Mesothelial cell of epicardium (in vitro differentiated cells): ENCODE measurements around the gene ACHE. TPM values are rescaled to one million over a fixed set of nuclear protein-coding genes. Genes with fewer than 3 reads are reported as not detected.
A peak's percentile ranks its signal among the peaks of the same experiment; 100 is the strongest.

Source experiments
- DNase-seq, 2 experiments: peaks; one replicate each; pipeline ENCODE4 v3.0.0; 2021; ENCODE audit warnings: low spot score in 2 of 2; ENCODE audit not compliant: unreplicated experiment in 2 of 2
- H3K27ac Mint-ChIP-seq: 2 replicates; pipeline ENCODE4 v1.8.0; 2021; ENCODE audit warnings: mixed read lengths
- H3K27me3 Mint-ChIP-seq: 2 replicates; pipeline ENCODE4 v1.8.0; 2021; ENCODE audit warnings: low read depth, mixed read lengths
- H3K36me3 Mint-ChIP-seq: 2 replicates; pipeline ENCODE4 v1.8.0; 2021; ENCODE audit warnings: mixed read lengths
- H3K4me1 Mint-ChIP-seq: 2 replicates; pipeline ENCODE4 v1.8.0; 2021; ENCODE audit warnings: mixed read lengths
- H3K4me3 Mint-ChIP-seq: 2 replicates; pipeline ENCODE4 v1.8.0; 2021; ENCODE audit warnings: mild to moderate bottlenecking, moderate library complexity, mixed read lengths
- H3K9me3 Mint-ChIP-seq: 2 replicates; pipeline ENCODE4 v1.8.0; 2021; ENCODE audit warnings: mixed read lengths
- CTCF ChIP-seq: fragments of 200-600 bp; sonication (generic); IDR thresholded peaks from one replicate; pipeline ENCODE4 v1.5.0; 2021; ENCODE audit warnings: antibody characterized with exemption; ENCODE audit not compliant: unreplicated experiment
- total RNA-seq: library from RNA; stranded (reverse); gene quantifications from 3 replicates; pipeline ENCODE4 v1.2.1, GENCODE V29; 2021

The ACHE gene
- total RNA-seq, 1 donor from 2014 or later = 9.6 TPM

DNA sequence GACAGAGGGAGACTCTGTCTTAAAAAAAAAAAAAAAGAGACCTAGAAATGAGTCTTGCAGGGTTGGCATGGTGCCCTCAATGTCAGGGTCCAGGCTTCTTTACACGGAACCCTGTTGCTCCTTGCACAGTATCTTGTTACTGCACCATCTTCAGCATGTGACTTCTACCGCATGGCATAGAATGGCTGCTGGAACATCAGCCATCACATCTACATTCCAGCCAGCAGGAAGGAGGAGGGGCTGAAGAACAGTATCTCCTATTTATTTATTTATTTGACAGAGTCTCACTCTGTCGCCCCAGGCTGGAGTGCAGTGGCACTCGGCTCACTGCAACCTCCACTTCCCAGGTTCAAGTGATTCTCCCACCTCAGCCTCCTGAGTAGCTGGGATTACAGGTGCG lies 3.7 kb upstream of the ACHE start:
- no peak for DNase-seq
- no peaks in the 10 kb centered on the region for H3K9me3 Mint-ChIP-seq
- H3K27ac Mint-ChIP-seq = no peak overlapping the region
- no peaks in the 10 kb centered on the region for H3K36me3 Mint-ChIP-seq
- H3K4me1 Mint-ChIP-seq = peaks cover 10% of the 10 kb centered on the region
- no peak for TF ChIP-seq CTCF
- H3K27me3 Mint-ChIP-seq = peaks cover 22% of the 10 kb centered on the region
- no peak overlapping the region for H3K4me3 Mint-ChIP-seq

GRCh38 chr7:100897772-100898454 lies 2.2 kb upstream of the ACHE start:
- no peak for DNase-seq
- no peaks in the 10 kb centered on the region for H3K36me3 Mint-ChIP-seq
- H3K27me3 Mint-ChIP-seq = peaks cover 22% of the 10 kb centered on the region
- peak overlapping the region; percentile 64 for H3K4me3 Mint-ChIP-seq
- H3K4me1 Mint-ChIP-seq = peaks cover 14% of the 10 kb centered on the region
- TF ChIP-seq CTCF = no peak
- no peaks in the 10 kb centered on the region for H3K9me3 Mint-ChIP-seq
- no peak overlapping the region for H3K27ac Mint-ChIP-seq

DNA sequence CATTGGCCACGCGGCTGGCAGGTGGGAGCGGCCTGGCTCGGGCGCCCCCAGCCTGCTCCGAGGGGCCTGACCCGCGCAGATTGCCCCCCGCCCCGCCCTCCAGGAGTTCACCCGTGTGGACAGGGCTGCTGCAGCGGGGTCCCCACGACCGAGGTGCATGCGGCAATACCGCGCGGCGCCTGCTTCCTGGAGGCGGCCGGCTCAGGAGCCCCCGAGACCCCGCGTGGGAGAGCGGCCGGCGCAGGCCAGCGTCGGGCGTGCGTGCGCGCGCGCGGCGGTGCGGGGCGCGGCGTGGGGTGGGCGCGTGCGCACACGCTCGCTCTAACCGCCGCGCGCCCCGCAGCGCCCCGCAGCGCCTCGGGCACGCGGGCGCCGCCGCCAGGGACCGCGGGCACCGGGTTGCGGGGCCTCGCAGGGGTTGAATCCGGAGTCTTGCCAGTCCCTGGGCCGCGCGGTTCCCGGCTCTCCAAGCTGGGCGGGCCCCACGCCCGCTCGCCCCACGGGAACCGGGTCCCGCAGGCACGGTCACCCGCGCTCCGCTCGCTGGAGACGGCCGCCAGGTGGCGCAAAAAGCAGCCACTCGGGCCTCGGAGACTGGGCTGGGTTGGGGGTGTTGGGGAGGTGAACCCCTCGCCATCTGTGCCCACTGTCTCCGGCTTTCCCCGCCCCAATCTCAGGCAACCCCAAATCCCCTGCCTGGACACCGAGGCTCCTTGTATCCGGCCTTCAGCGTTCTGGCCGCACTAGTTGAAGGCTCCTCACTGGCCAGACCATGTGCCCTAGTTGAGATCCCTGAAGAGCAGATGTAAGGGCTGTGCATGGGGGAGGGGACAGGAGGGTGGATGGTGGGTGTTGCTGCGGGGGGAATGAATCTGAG lies 1.3 kb upstream of the ACHE start:
- Mint-ChIP-seq H3K36me3 (no peaks in the 10 kb centered on the region), H3K4me1 (peaks cover 18% of the 10 kb centered on the region), H3K27me3 (peaks cover 22% of the 10 kb centered on the region), H3K9me3 (no peaks in the 10 kb centered on the region), H3K4me3 (peak overlapping the region; percentile 75), H3K27ac (no peak overlapping the region)
- TF ChIP-seq CTCF = peak; percentile 90
- DNase-seq = peak; percentile 67 to 81

DNA sequence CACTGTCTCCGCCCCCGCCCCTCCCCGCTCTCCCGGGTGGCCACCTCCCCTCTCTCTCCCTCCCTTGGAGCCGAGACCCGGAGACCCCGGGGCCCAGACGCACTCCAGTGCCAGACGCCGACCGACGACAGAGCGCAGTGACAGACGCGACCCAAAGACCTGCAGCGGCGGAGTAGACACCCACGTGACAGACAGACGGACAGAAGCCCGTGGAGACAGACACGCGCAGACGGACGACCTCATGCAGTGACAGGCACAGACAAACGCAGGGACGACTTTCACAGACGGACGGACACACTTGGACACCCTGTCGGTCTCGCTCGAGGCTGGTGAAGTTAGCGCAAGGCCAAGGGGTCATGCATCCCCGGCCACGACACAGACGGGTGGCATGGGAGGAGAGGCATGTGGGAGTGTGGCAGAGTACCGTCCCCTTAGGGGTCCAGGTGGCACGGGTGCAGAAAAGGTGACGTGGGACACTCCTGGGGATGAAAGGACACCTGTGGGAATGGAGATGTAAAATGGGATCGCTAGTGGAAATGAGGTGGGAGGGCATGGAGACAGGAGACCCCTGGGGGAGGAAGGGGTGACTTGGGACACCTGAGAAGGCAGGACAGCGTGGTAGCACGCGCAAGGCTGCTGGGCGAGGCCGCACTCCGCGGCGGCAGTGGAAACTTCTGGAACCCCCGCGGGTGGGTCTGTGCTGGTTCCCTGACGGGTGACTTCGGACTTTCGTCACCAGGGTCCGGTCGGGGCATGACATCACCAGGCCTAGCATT lies 456 bp upstream of the ACHE start:
- no peak for TF ChIP-seq CTCF
- DNase-seq = no peak
- peaks cover 22% of the 10 kb centered on the region for H3K27me3 Mint-ChIP-seq
- H3K36me3 Mint-ChIP-seq = no peaks in the 10 kb centered on the region
- no peaks in the 10 kb centered on the region for H3K9me3 Mint-ChIP-seq
- H3K4me3 Mint-ChIP-seq = peak overlapping the region; percentile 75
- H3K27ac Mint-ChIP-seq = peak overlapping the region; percentile 68
- peaks cover 25% of the 10 kb centered on the region for H3K4me1 Mint-ChIP-seq

GRCh38 chr7:100894860-100895700 lies 608 bp downstream of the ACHE start:
- DNase-seq = peak; percentile 63 to 92
- H3K36me3 Mint-ChIP-seq = no peaks in the 10 kb centered on the region
- peaks cover 33% of the 10 kb centered on the region for H3K4me1 Mint-ChIP-seq
- peaks cover 21% of the 10 kb centered on the region for H3K27me3 Mint-ChIP-seq
- TF ChIP-seq CTCF = peak; percentile 92
- H3K9me3 Mint-ChIP-seq = no peaks in the 10 kb centered on the region
- peak overlapping the region; percentile 66 for H3K4me3 Mint-ChIP-seq
- H3K27ac Mint-ChIP-seq = no peak overlapping the region
